ENCODE measurements around the gene TST.

TST gene

DNA sequence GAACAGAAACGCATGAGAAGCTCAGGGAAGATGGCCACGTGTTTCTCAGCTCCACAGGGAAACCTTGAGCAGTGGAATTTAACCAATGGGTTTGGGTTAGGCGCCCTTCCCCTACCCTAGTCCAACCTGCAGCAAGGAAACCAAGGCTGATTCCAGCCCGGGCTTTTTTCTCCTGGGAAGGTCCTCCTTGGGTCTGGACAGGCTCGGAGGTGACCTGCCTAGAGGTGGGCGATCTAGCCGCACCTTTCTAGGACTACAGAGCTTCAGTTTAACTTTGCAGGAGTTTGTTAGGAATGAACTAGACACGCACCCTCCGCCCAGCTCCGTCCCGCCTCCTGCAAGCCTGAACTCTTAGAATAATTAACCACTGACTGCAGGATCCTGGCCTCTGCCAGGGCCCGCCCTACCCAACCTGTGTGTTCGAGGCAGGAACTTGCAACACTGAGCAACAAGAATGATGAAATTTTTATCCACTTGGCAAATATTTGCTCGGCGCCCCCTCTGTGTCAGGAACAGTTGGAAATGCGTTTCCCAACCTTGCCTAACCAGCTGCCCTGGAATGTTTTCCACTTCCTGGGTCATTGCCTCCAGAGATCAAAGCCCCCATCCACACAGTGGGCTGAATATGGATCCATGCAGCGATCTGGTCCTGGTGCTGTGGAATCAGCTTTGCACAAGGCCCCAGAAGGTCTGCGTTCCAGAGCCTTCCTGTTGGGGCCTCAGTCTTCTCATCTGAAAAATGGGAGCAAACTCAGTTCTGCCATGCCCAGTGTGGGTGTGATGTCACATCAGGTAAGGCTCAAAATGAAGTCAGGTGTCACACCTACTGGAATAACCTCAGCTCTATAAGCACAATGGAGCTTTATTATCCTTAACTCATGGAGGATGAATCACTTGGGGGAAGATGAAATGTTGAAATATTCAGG is 13.6 kb upstream of the TST start:
- no peak for DNase-seq (ENCODE audit: low spot score)

GRCh38 chr22:37032134-37032534 is 12.9 kb upstream of the TST start:
- no peak for DNase-seq (ENCODE audit: low spot score)

DNA sequence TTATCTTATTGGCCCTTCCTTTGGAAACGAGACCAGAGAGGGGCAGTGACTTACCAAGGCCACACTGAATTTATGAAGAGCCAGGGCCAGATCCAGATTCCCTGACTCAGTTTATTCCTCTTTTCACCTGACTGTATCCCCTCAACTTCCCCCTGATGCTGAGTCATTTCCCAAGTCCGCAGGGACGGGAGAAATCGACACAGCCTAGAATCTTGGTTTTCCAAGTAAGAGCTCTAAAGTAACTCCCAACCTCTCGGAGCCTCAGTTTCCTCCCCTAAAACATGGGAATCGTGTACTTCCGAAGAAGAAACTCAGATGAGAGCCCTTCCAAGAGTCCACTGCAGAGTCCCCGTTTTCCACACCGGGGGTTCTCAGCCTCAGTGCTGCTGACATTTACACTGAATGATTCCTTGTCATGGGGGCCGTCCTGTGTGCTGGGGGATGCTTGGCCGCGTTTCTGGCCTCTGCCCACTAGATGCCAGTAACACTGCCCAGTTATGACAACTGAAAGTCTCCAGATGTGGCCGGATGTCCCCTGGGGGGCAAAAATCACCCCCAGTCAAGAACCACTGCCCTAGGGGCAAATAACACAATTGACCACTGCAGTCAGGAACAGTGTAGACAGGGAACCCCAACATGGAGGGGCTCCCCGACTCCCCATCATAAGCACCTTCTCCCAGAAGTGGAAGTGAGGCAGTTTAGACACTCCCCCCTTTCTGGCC is 11.5 kb upstream of the TST start:
- no peak for DNase-seq (ENCODE audit: low spot score)

GRCh38 chr22:37028692-37029674 is 9.7 kb upstream of the TST start:
- no peak for DNase-seq (ENCODE audit: low spot score)

- no peak for DNase-seq (ENCODE audit: low spot score)
Observed at GRCh38 chr22:37027556-37027955, 8.3 kb upstream of the TST start.

DNA sequence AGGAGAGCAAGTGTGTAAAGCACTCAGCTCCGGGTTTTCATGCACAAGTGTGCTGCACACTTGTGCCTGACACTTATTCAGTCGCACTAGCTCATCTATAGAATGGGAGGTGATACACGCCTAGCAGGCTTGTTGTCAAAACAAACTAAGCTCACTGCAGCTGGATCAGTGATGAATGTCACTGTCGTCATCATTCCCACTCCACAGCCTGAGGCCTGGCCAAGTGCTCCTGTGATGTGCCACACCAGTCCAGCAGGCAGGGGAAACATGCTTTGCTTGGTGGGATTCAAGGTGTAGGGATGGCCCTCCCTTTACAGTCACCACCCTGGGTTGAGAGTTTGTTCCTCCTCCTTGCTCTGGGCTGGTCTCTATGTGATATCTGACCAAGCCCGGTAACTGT is 7.1 kb upstream of the TST start:
- no peak for DNase-seq (ENCODE audit: low spot score)

DNA sequence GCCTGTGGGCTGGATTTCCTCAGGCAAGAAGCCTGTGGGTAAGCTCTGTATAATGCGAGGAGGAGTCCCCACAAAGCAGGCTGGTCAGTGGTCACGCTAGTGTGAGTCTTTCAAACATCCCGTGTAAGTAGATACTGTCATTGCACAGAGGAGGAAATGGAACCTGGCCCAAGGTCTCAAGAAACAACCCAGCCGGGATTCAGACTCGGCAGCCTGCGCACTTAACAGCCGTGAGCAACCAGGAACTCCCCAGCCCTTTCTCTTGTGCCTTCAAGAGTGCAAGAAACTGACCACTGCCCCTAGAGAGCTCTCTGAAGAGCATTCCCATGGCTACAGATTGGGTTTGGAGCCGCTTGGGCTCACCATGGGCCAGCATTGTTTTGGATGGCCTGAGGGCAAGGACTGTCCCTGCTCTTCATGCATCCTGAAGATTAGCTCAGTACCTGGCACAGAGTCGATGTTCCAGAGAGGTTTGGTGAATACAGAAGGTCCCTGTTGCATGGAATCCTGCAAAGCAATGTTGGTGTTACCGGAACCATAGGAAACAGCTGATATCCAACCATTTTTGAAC is 6.3 kb upstream of the TST start:
- no peak for DNase-seq (ENCODE audit: low spot score)

- no peak for DNase-seq (ENCODE audit: low spot score)
Observed at GRCh38 chr22:37024339-37025157, 5.3 kb upstream of the TST start.

GRCh38 chr22:37023743-37024338 is 4.6 kb upstream of the TST start:
- no peak for DNase-seq (ENCODE audit: low spot score)

- no peak for DNase-seq (ENCODE audit: low spot score)
Observed at GRCh38 chr22:37022483-37023337, 3.5 kb upstream of the TST start.

DNA sequence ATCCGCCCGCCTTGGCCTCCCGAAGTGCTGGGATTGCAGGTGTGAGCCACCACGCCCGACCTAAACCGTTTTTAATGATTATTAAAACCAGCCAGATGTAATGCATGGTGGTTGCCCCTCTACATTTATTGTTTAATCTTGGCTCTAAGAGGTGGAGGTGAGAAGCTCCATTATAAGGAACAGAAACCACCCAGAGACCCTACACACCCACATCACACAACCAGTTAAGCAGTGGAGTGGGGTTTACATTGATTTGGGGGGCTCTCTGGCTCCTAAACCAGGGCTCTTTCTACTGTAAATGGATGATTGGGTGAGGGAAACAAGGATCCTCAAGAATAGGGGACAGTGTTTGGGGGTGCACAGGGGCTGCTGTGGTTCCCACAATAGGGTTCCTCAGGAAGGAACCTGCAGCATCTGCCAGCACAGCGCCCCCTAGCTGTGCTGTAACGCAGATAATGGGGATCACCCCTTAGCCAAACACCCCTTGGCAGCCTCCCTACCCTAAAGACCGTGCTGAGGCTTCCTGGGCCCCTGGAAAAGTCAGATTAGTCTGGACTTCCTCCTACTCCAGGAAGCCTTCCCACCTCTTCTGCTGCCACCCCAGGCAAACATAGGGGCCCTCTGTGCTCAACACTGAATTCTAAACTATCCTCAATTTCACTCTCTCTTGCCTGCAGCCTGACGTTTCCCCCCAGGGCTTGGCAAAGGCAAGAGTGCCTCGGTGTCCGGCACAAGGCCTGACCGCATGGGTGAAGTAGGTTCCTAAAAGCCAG is 2.6 kb upstream of the TST start:
- peak; percentile 34 for DNase-seq (ENCODE audit: low spot score)

- no peak for DNase-seq (ENCODE audit: low spot score)
Observed at GRCh38 chr22:37021041-37021440, 1.8 kb upstream of the TST start.

DNA sequence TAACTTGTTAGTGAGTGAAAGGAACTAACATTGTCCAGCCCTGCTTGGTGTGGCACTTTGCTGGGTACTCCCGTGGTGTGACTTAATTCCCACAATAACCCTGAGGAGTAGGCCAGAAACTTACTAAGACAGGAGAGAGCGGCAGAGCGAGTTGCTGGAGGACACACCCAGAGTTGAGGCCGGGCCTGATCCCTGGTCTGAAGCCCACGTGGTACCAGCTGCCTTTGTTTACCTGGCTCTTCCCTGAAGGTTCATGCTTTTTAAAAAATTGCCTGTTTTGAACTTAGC is 889 bp upstream of the TST start:
- DNase-seq (ENCODE audit: low spot score) = peak; percentile 49

GRCh38 chr22:37018815-37019308 is 385 bp downstream of the TST start:
- DNase-seq (ENCODE audit: low spot score) = peak; percentile 36

GRCh38 chr22:37018086-37018814 is 997 bp downstream of the TST start:
- DNase-seq (ENCODE audit: low spot score) = no peak

GRCh38 chr22:37017356-37017755 is 1.9 kb downstream of the TST start:
- no peak for DNase-seq (ENCODE audit: low spot score)

GRCh38 chr22:37016134-37016910 is 2.9 kb downstream of the TST start:
- DNase-seq (ENCODE audit: low spot score) = no peak
